Neural cell (in vitro differentiated cells): ENCODE results near the gene MVD. TPM values are rescaled to one million over a fixed set of nuclear protein-coding genes. Genes with fewer than 3 reads are reported as not detected.

Experiments
- H2AFZ ChIP-seq: fragments of 200-600, 300-800 bp; sonication (generic), shearing (Covaris generic); 2 replicates; pipeline ENCODE4 v1.6.0; 2014; ENCODE audit warnings: low read depth, mild to moderate bottlenecking, antibody characterized with exemption, low read length, moderate library complexity
- H3F3A ChIP-seq: fragments of 200-600 bp; shearing (Covaris generic); 2 replicates; pipeline ENCODE4 v1.6.1; 2016; ENCODE audit warnings: mild to moderate bottlenecking, moderate library complexity, mixed read lengths, antibody characterized with exemption, low read length; ENCODE audit not compliant: insufficient read depth, poor library complexity, severe bottlenecking
- H3K27ac ChIP-seq: fragments of 200-600, 300-800 bp; sonication (generic), shearing (Covaris generic); 2 replicates; pipeline ENCODE4 v1.5.1; 2014; ENCODE audit warnings: mild to moderate bottlenecking, low read length, moderate library complexity
- H3K27me3 ChIP-seq: fragments of 300-800, 200-600 bp; sonication (generic), shearing (Covaris generic); 2 replicates; pipeline ENCODE4 v1.6.0; 2014; ENCODE audit warnings: mild to moderate bottlenecking, low read depth, low read length, moderate library complexity; ENCODE audit not compliant: insufficient read depth
- H3K36me3 ChIP-seq: fragments of 300-800, 200-600 bp; sonication (generic), shearing (Covaris generic); 2 replicates; pipeline ENCODE4 v1.5.1; 2014; ENCODE audit warnings: mild to moderate bottlenecking, antibody characterized with exemption, low read length, moderate library complexity; ENCODE audit not compliant: insufficient read depth
- H3K4me2 ChIP-seq: fragments of 300-800, 200-600 bp; sonication (generic), shearing (Covaris generic); 2 replicates; pipeline ENCODE4 v1.6.0; 2014; ENCODE audit warnings: mild to moderate bottlenecking, low read length
- H3K4me3 ChIP-seq: fragments of 300-800, 200-600 bp; sonication (generic), shearing (Covaris generic); 2 replicates; pipeline ENCODE4 v1.5.1; 2014; ENCODE audit warnings: mild to moderate bottlenecking, low read length, moderate library complexity
- H3K79me2 ChIP-seq: fragments of 200-600 bp; shearing (Covaris generic); replicated peaks from 2 replicates; pipeline ENCODE4 v1.6.0; 2014; ENCODE audit warnings: mild to moderate bottlenecking, low read length, moderate library complexity; ENCODE audit not compliant: insufficient read depth
- H3K9ac ChIP-seq: fragments of 300-800, 200-600 bp; sonication (generic), shearing (Covaris generic); 2 replicates; pipeline ENCODE4 v1.6.1; 2016; ENCODE audit warnings: mild to moderate bottlenecking, low read length, mixed read lengths
- H3K9me2 ChIP-seq: fragments of 200-600 bp; shearing (Covaris generic); 2 replicates; pipeline ENCODE4 v1.6.1; 2016; ENCODE audit warnings: mild to moderate bottlenecking, low read length, mixed read lengths; ENCODE audit not compliant: insufficient read depth
- H3K9me3 ChIP-seq: fragments of 200-600, 300-800 bp; sonication (generic), shearing (Covaris generic); 2 replicates; pipeline ENCODE4 v1.6.1; 2016; ENCODE audit warnings: mild to moderate bottlenecking, mixed run types, low read length, moderate library complexity, mixed read lengths
- H4K20me1 ChIP-seq: fragments of 200-600 bp; shearing (Covaris generic); 2 replicates; pipeline ENCODE4 v1.6.1; 2016; ENCODE audit warnings: mild to moderate bottlenecking, mixed run types; ENCODE audit not compliant: insufficient read depth
- CTCF ChIP-seq: fragments of 450-650 bp; IDR thresholded peaks from 2 replicates; pipeline ENCODE4 v1.5.1; 2014; ENCODE audit warnings: antibody characterized with exemption, mild to moderate bottlenecking, moderate library complexity; ENCODE audit not compliant: poor library complexity, severe bottlenecking
- EP300 ChIP-seq: fragments of 450-650 bp; conservative IDR thresholded peaks from 2 replicates; pipeline ENCODE4 v1.6.1; 2014; ENCODE audit warnings: antibody characterized with exemption, mild to moderate bottlenecking, moderate library complexity; ENCODE audit not compliant: poor library complexity, severe bottlenecking
- EZH2 ChIP-seq: fragments of 200-600, 300-800 bp; shearing (Covaris generic), sonication (generic); IDR thresholded peaks from 2 replicates; pipeline ENCODE4 v1.6.1; 2014; ENCODE audit warnings: antibody characterized with exemption, low read length, borderline replicate concordance, mild to moderate bottlenecking; ENCODE audit not compliant: insufficient read depth, poor library complexity, severe bottlenecking
- MXI1 ChIP-seq: fragments of 450-650 bp; conservative IDR thresholded peaks from 2 replicates; pipeline ENCODE4 v1.6.1; 2014; ENCODE audit warnings: antibody characterized with exemption, mild to moderate bottlenecking; ENCODE audit not compliant: poor library complexity, severe bottlenecking
- POLR2AphosphoS5 ChIP-seq: IDR thresholded peaks from 2 replicates; pipeline ENCODE4 v1.6.1; 2012
- RAD21 ChIP-seq: fragments of 450-650 bp; conservative IDR thresholded peaks from 2 replicates; pipeline ENCODE4 v1.6.1; 2014; ENCODE audit warnings: antibody characterized with exemption, mild to moderate bottlenecking, moderate library complexity
- REST ChIP-seq: IDR thresholded peaks from 2 replicates; pipeline ENCODE4 v1.6.1; 2012; ENCODE audit warnings: borderline replicate concordance
- SMC3 ChIP-seq: fragments of 450-650 bp; conservative IDR thresholded peaks from 2 replicates; pipeline ENCODE4 v1.6.1; 2014; ENCODE audit warnings: antibody characterized with exemption, mild to moderate bottlenecking, moderate library complexity; ENCODE audit not compliant: poor library complexity
- TAF1 ChIP-seq: IDR thresholded peaks from 2 replicates; pipeline ENCODE4 v1.6.1; 2012; ENCODE audit warnings: low read depth
- polyA plus RNA-seq: library from polyadenylated mRNA; depleted of rRNA; stranded (reverse); fragments of >200 nt; gene quantifications from 2 replicates; pipeline ENCODE4 v1.2.3, GENCODE V29; 2014

The MVD gene
- polyA plus RNA-seq, 1 donor from 2014 or later = 232 TPM

- Histone ChIP-seq H3K27me3 (no peaks in the 10 kb centered on the region), H4K20me1 (no peaks in the 10 kb centered on the region), H3K4me2 (no peak overlapping the region), H3K9me3 (no peaks in the 10 kb centered on the region), H3K9ac (no peak overlapping the region), H3K4me3 (no peak overlapping the region), H3K27ac (no peak overlapping the region), H3F3A (no peaks in the 10 kb centered on the region), H3K36me3 (no peaks in the 10 kb centered on the region), H2AFZ (no peak overlapping the region), H3K9me2 (no peaks in the 10 kb centered on the region), H3K79me2 (no peaks in the 10 kb centered on the region)
- TF ChIP-seq REST (no peak), TAF1 (no peak), CTCF (no peak), MXI1 (no peak), POLR2AphosphoS5 (no peak), RAD21 (no peak), SMC3 (no peak), EZH2 (no peak), EP300 (no peak)
These were observed 44.5 kb downstream of the MVD start for GRCh38 chr16:88618182-88618955.

GRCh38 chr16:88617268-88618031 lies 45.4 kb downstream of the MVD start:
- Histone ChIP-seq H3F3A (no peaks in the 10 kb centered on the region), H3K27ac (no peak overlapping the region), H3K9me3 (no peaks in the 10 kb centered on the region), H3K27me3 (no peaks in the 10 kb centered on the region), H4K20me1 (no peaks in the 10 kb centered on the region), H3K4me3 (no peak overlapping the region), H2AFZ (no peak overlapping the region), H3K4me2 (no peak overlapping the region), H3K36me3 (no peaks in the 10 kb centered on the region), H3K79me2 (no peaks in the 10 kb centered on the region), H3K9ac (no peak overlapping the region), H3K9me2 (no peaks in the 10 kb centered on the region)
- no peak for TF ChIP-seq REST
- TF ChIP-seq EZH2 = no peak
